Measurements from ENCODE around the gene REPIN1. TPM values are rescaled to one million over a fixed set of nuclear protein-coding genes. Genes with fewer than 3 reads are reported as not detected.

The REPIN1 gene
- total RNA-seq, 2 donors from 2014 or later = 168 to 209 TPM

DNA sequence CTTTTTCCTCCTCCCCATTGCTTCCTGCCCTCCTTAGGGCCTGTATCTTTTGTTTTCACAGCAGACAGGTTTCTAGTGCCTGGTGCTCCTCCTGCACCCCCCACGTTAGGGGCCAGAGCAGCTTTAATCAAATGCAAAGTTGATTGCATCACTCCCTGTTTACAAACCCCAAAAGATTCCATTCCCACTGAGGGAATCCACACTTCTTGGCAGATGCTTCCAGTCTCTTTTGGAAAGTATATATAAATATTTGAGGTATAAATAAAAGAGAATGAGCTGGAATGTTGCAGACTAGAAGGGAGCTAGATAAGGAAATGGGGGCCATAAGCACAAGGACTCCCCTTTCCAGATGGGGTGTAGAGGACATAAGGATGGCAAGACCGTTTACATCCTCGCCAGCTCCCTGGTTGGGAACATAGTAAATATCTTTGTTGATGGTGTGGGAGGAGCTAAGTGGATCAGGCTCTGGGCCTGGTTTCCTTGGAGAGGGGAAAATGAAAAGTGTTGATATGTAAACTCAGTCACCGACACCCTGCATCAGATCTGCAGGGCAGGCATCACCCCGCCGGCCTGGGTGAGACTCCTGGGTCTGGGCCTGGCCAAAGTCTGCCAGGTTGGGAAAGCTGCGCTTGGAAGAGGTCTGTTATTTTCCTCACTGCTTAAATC is 33.4 kb upstream of the REPIN1 start:
- ATAC-seq = no peak
- intact Hi-C loops (cut with DNase I, micrococcal nuclease) = no loop called here

DNA sequence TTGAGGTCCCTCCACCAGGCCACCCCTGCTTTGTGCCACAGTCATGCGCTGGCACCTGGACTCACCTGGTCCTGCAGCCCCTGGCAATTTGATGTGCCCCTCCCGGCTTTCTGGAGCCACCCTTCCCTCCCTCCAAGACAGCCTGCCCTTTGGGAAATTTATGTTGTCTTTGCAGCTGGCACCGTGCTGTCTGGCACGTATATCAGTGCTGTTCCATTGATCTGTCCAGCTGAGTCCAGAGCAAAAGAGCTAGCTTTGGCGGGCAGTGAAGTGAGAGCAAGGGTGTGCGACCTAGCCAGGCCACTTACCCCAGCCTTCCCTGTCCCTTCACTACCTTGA is 32.9 kb upstream of the REPIN1 start:
- DNase-seq (no peak), ATAC-seq (no peak)
- intact Hi-C loops (cut with DNase I, micrococcal nuclease) = no loop called here

More for the DNA sequence above, 33.4 kb upstream of the REPIN1 start:
- DNase-seq = peak in 1 of 2 donors; percentile 38

DNA sequence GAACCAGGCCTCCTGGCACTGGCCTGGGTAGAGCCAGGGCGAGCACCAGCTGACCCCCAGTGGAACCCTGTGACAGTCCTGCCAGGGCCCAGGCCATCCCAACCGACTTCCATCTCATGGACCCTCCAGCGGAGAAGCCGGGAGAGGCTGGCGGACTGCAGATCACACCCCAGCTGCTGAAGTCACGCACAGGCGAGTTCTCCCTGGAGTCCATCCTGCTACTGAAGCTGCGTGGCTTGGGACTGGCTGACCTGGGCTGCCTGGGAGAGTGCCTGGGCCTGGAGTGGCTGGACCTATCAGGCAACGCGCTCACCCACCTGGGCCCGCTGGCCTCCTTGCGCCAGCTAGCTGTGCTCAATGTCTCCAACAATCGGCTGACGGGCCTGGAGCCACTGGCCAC is 31.9 kb upstream of the REPIN1 start:
- intact Hi-C loops (cut with DNase I, micrococcal nuclease) = no loop called here
- DNase-seq (peak in 1 of 2 donors; percentile 25), ATAC-seq (no peak)

DNA sequence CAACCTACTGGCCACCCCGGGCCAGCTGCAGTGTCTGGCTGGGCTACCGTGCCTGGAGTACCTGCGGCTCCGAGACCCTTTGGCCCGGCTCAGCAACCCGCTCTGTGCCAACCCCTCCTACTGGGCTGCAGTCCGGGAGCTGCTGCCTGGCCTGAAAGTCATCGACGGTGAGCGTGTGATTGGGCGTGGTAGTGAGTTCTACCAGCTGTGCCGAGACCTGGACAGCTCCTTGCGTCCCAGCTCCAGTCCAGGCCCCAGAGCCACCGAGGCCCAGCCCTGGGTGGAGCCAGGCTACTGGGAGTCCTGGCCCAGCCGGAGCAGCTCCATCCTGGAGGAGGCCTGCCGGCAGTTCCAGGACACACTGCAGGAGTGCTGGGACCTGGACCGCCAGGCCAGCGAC is 31.4 kb upstream of the REPIN1 start:
- peak; percentile 62 to 68 for DNase-seq
- ATAC-seq = peak; percentile 71
- intact Hi-C loops (cut with DNase I, micrococcal nuclease) = no loop called here

DNA sequence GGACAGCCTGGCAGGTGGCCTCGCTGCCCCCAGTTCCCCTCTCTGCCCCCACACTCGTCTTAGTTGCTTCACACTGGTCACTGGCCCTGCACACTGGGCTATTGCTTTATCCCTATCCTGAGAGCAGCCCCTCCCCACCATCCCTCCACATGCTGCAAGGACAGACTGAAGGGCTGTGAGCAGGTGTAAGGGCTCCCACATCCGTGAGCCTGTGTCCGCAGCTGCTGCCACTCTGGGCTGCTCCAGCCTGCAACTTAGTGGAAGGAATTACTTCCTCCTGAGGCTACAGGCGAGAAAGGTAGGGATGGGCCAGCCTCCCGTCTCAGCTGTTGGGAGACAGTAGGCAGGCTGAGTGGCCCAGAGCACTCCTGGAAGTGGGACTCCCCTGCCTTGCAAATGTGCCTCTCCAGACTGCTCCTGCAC is 31.0 kb upstream of the REPIN1 start:
- intact Hi-C loops (cut with DNase I, micrococcal nuclease) = no loop called here
- ATAC-seq (peak; percentile 67), DNase-seq (peak; percentile 52 to 56)

DNA sequence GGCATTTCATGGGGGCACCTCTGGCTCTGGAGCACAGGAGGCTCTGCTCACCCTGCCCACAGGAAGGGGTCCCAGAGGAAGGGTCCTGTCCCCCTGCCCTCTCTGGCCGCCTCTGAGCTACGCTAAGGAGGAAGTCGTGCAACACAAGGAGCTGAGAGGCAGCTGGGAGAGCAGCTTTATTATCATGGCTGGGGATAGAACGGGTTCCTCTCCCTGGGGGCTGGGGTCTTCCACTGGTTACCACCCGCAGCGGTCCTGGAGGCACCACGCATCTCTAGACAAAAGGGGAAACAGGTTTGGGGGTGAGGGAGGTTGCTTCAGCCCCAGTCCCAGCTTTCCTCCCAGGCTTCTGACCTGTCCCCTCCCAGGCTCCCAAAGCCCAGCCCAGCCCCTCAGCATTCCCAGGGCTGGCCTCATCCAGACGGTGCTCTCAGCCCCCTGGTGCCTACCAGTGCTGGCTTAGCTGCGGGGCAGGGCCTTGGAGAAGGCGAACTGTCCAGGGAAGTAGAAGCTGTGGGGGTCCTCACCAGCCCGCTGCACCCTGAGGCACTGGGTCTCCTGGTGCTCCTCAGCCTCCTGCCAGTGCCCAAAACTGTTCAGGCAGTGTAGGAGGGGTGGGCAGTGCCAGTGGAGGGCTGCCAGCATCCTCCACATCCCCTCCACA is 30.3 kb upstream of the REPIN1 start:
- peak in 1 of 2 donors; percentile 23 for DNase-seq
- no peak for ATAC-seq
- intact Hi-C loops (cut with DNase I, micrococcal nuclease) = no loop called here

DNA sequence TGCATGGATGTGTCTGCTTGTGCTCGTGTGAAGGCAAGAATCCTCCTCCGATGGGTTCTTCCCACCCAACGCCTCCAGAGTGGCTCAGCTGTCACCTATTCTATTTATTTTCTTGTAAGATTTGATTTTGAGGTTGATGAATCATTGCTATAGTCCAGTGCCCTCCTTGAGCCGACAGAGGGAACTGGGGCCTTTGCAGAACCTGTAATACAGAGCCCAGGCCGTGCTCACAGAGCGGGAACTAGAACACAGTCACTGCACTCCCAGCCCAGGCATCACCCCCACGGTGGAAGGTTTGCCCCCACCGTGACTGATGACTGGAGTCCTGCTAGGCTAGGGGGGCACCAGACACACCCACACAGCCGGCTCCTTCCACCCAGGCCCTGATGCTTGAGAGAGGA is 29.2 kb upstream of the REPIN1 start:
- DNase-seq = no peak
- intact Hi-C loops (cut with DNase I, micrococcal nuclease) = no loop called here

DNA sequence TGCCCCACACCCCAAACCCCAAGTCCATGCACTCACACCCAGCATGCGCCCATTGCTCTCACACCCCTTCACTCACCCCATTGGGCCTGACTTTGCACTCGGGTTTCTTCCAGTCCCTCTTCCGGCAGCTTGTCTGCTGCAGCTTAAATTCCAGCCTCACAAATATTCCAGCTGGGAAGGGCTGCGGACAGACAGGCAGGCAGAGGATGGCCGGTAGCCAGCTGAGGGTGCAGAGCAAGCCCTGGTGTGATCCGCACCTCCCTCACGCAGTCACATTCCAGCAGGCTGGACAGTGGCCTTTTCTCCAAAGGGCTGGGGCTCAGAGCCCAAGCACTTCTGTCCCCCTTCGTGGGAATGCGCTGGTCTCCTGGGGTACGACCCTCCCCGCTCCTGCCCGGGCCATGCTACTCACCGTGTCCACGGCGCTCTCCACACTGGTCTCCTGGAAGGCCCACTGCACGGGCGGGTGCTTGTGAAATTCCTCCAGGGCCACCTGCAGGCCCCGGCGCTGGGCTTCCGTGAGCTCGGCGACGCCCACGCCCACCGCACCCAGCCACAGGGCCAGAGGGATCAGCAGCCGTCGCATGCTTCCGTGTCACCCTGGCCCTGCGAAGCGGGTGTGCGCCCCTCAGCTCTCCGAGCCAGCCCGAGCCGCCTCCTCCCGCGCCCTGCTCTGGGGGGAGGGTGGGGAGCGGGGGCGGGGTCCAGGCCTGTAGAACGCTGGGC is 28.4 kb upstream of the REPIN1 start:
- ATAC-seq (peak; percentile 70), DNase-seq (peak; percentile 61 to 70)
- intact Hi-C loops (cut with DNase I, micrococcal nuclease) = no loop called here

More for the DNA sequence above, 29.2 kb upstream of the REPIN1 start:
- no peak for ATAC-seq

DNA sequence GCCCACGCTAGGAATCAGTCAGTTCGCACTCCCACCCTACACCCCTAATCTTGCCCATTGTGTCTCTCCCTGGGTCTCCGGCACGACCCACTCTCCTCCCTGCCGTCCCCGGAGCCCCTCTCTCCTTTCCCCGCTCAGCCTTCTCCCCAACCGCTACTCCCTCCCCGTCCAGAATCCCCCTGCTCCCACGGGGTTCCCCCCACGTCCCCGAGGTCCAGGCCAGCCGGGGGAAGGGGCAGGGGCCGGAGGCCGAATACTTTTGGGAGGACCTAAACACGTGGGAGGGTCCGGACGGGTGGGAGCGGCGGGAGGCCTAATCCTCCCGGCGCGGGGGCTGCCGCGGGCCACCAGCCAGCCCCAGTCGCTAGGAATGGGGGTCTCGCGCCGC is 27.8 kb upstream of the REPIN1 start:
- no peak for ATAC-seq
- intact Hi-C loops (cut with DNase I, micrococcal nuclease) = no loop called here
- peak in 1 of 2 donors; percentile 25 for DNase-seq

DNA sequence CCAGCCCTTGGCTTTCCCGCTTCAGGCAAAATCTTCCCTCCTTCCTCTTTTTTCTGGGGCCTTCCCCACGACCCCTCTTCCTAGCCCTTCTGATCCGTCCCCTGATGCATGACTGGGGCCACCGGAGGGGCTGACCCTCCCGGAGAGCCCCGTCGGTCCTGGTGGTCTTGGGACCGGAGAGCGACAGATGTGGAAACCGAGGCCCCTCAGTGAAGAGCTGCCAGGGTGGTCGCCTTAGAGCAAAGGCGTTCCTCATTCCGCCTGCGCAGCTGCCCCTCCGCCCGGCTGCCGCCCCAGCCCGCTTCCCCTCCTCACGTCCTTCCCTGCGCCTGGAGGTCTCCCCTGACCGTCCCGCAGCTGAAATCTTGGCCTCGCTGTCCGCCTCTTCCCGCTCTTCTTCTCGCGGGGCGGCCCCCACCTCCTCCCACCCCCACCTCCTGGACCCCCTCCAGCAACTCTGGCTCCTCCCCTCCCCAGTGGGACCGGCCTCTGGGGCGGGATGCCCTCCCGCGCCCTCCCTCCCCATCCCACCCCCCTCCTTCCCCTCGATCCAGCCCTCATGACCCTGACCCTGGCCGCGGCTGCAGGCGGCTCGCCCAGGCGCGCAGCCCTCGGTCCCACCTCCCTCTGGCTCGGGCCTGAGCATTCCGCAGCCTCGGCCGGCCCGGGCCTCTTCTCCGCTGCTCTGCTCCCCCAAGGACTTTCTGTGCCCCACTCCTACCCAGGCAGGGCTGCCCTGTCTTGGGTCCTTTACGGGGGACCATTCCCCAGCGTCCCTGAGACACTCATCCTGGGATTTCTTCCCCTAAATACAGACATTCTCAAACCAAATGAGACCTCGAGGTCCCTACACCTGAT is 27.1 kb upstream of the REPIN1 start, which contains the start of gene RARRES2:
RARRES2 (minus strand) TSS at position 367 of the 858 bp plus-strand sequence. CDS start 1,020 bp downstream, outside the sequence.
- ATAC-seq (peak; percentile 9), DNase-seq (peak in 1 of 2 donors; percentile 54)
- intact Hi-C loops (cut with DNase I, micrococcal nuclease) = no loop called here

DNA sequence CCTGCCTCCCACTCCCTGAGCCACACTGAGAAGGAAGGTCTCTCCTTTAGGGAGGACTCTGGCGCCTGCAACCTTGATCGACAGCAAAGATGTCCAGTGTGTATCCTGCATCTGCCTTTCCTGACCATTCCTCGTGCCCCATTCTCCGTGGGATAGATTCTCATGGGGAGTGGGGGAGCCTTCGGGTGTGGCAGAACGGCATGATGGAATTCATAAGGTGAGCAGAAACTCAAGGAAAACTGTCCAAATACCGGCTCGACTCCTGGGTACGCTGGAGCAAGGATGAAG is 26.6 kb upstream of the REPIN1 start:
- no peak for ATAC-seq
- intact Hi-C loops (cut with DNase I, micrococcal nuclease) = no loop called here

DNA sequence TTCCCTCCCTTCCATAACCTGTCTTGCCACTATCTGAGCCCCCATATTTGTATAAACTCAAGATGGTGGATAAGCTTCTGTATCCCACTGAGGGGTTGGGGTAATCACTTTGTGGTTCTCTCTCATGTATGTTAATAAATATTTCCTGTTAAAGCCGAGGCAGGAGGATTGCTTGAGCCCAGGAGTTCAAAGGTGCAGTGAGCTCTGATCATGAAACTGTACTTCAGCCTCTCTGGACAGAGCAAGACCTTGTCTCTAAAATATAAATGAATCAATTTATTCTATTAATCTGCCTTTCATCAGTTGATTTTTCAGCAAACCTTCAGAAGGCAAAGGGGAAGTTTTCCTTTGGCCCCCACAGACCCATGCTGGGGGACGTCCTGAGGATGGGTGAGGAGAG is 25.4 kb upstream of the REPIN1 start:
- DNase-seq (no peak), ATAC-seq (no peak)
- intact Hi-C loops (cut with DNase I, micrococcal nuclease) = no loop called here

More for the DNA sequence above, 26.6 kb upstream of the REPIN1 start:
- DNase-seq = peak in 1 of 2 donors; percentile 24

DNA sequence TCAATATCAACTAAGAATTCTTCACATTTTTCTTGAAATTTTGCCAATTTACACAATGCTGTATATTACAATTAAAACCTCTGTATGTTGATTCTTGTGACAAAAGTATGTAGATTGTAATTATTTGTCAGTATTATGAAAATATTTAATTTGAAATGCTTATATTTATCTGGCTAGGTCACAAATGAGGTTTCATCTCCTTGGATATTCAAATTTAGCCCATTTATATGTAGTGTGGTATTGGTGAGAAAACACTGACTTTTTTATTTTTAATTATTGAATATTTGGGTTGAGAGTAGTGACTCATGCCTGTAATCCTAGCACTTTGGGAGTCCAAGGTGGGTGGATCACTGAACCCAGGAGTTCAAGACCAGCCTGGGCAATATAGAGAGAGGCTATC is 24.3 kb upstream of the REPIN1 start:
- ATAC-seq (no peak), DNase-seq (no peak)
- intact Hi-C loops (cut with DNase I, micrococcal nuclease) = no loop called here

DNA sequence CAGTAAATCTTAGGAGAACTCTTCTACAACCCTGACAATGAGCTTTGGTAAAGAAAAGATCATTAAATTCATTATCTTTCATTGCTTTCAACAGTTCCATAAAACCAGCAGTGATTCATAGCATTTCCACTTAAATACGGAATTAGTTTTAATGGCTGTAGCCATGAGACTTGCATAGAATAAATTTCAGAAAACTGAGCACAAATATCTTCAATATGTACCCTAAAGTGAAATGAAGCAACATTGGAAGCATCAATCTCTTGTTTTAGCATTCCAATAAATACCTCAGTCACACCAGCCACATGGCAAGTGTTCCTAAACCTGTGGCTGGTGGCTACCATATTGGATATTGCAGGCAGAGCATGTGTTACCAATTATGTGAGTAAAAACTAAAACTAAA is 23.6 kb upstream of the REPIN1 start:
- intact Hi-C loops (cut with DNase I, micrococcal nuclease) = no loop called here
- ATAC-seq (no peak), DNase-seq (no peak)

DNA sequence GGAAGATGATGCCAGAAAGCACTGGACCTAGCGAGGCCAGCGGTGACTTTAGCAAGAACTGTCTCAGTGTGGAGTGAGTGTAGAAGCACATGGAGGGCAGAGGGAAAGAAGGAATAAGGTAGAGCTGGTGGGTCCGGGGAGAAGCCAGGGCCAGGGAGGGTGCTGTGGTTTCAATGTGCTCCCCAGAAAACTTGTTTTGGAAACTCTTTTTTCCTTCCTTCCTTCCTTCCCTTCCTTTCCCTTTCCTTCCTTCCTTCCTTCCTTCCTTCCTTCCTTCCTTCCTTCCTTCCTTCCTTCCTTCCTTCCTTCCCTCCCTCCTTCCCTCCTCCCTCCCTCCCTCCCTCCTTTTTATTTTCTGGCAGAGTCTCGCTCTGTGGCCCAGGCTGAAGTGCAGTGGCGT is 21.7 kb upstream of the REPIN1 start:
- DNase-seq (no peak), ATAC-seq (no peak)
- intact Hi-C loops (cut with DNase I, micrococcal nuclease) = no loop called here

DNA sequence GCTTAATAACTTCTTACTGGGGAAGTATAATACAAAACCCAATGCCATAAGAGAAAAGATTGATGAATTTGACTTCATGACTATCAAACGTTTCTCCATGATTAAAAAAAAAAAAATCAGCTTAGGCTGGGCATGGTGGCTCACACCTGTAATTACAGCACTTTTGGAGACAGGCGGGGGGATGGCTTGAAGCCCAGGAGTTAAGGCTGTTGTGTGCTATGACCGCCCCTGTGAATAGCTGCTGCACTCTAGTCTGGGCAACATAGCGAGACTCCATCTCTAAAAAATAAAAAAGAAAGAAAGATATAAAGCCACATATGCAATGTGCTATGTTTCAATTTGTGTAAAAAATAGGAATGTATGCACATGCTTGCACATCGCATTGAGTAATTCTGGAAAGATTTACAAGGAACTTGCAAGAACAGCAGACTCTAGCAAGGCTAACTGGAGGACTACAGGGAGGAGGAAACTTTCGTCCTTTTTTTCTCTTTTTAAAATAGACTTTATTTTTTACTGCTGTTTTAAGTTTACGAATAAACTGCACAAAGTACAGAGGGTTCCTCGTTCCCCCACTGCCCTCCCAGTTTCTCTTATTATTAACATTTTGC is 16.9 kb upstream of the REPIN1 start:
- no peak for ATAC-seq
- intact Hi-C loops (cut with DNase I, micrococcal nuclease) = no loop called here
- peak in 1 of 2 donors; percentile 18 for DNase-seq

DNA sequence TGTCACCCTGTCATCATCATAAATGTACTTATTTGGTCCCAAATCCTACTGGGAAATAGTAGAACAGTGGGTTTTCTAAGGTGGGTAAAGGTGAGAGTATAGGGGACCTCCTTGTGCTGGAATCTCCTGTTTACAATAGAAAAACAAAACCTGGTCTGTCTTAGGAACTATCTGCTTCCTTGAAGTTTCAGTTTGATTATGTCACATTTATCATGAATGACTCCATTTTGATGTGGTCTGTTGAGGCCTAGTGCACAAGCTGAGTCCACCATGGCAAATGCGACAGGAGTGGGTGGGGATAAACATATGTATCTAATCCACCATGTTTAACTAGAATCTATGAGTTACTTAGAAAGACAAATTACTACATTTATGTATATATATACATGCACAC is 13.0 kb upstream of the REPIN1 start:
- intact Hi-C loops (cut with DNase I, micrococcal nuclease) = no loop called here
- ATAC-seq (peak; percentile 6), DNase-seq (no peak)

DNA sequence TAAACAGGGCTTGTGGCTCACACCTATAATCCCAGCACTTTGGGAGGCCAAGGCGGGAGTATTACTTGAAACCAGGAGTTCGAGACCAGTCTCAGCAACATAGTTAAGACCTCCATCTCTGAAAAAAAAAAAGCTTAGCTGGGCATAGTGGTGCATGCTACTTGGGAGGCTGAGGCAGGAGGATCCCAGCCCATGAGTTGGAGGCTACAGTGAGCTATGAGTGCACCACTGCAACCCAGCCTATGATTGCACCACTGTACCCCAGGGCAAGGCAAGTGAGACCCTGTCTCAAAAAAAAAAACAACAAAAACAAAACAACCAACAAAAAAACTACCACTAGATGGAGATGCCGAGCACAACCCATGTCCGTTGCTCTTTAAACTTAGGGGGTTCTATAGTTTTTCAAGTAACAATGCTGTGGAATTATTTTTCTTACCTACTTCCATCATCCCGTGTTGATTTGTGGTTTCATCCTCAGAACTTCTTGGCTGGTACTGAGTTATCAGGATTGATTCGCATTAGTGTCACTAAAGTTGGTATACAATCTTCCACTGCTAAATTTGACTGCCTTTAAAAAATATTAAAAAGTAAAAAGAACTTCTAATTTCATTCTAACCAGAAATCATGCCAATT is 12.2 kb upstream of the REPIN1 start:
- peak in 1 of 2 donors; percentile 18 for DNase-seq
- intact Hi-C loops (cut with DNase I, micrococcal nuclease) = no loop called here
- peak; percentile 9 for ATAC-seq
